GM12878 (cell line): ENCODE measurements around the gene TUNAR. TPM values are rescaled to one million over a fixed set of nuclear protein-coding genes. Genes with fewer than 3 reads are reported as not detected.

ENCODE experiments used
- ELK1 ChIP-seq: IDR thresholded peaks from 2 replicates; pipeline ENCODE4 v1.6.1; 2012; ENCODE audit warnings: low read depth, low read length, improper control_type of control experiment
- LARP7 ChIP-seq: fragments of 450-650 bp; IDR thresholded peaks from 2 replicates; pipeline ENCODE4 v1.6.1; 2017; ENCODE audit warnings: mild to moderate bottlenecking
- MTA3 ChIP-seq: IDR thresholded peaks from 2 replicates; pipeline ENCODE4 v1.6.1; 2012; ENCODE audit warnings: low read length, inconsistent platforms, borderline replicate concordance
- SPI1 ChIP-seq: IDR thresholded peaks from 2 replicates; pipeline ENCODE4 v1.6.1; 2011; ENCODE audit warnings: low read depth, mild to moderate bottlenecking, low read length, moderate library complexity, borderline replicate concordance; ENCODE audit not compliant: insufficient read depth
- ZNF687 ChIP-seq: fragments of 450-650 bp; IDR thresholded peaks from 2 replicates; pipeline ENCODE4 v1.6.1; 2017; ENCODE audit warnings: mild to moderate bottlenecking, moderate library complexity
- polyA plus RNA-seq, 11 experiments: library from polyadenylated mRNA; depleted of rRNA in 4 of 11; unstranded in 6 of 11; stranded (reverse) in 5 of 11; fragments of >200 nt; fragmentation: Nextera tagmentation in 4 of 11; fragmentation: Illumina TruSeq in 1 of 11; extraction: Ambion mirVana in 4 of 11; extraction: Trizol in 1 of 11; gene quantifications; 1 replicate in 1 of 11; 2 replicates in 10 of 11; pipeline versions ENCODE4 v1.2.1 to v1.2.3, GENCODE V29; 2011 to 2016; ENCODE audit warnings: inconsistent platforms in 2 of 11, missing spikeins in 2 of 11, low read depth in 1 of 11
- total RNA-seq, 4 experiments: library from RNA; depleted of rRNA in 3 of 4; stranded (reverse); fragments of >200 nt in 3 of 4; fragmentation: Illumina TruSeq in 1 of 4; extraction: Trizol in 1 of 4; gene quantifications; 2 replicates each; pipeline versions ENCODE4 v1.2.1 to v1.2.3, GENCODE V29; 2013 to 2021
- TF ChIP-seq, protein P1 (sequence below): fragments of 450-650 bp; IDR thresholded peaks from 2 replicates; pipeline ENCODE4 v1.6.1; 2017; ENCODE audit warnings: mild to moderate bottlenecking, moderate library complexity
- TF ChIP-seq, protein P2 (sequence below): IDR thresholded peaks from 2 replicates; pipeline ENCODE4 v1.6.1; 2011; ENCODE audit warnings: low read depth, low read length, improper control_type of control experiment, borderline replicate concordance
- TF ChIP-seq, protein P3 (sequence below): IDR thresholded peaks from 2 replicates; pipeline ENCODE4 v1.6.1; 2012; ENCODE audit warnings: low read depth, low read length, improper control_type of control experiment

Gene TUNAR
- total and polyA plus RNA-seq, 10 of the 15 experiments (the other 5 are each of a cell fraction or from before 2014, with no cell fraction given) = 0.02 TPM; not detected in 9

DNA sequence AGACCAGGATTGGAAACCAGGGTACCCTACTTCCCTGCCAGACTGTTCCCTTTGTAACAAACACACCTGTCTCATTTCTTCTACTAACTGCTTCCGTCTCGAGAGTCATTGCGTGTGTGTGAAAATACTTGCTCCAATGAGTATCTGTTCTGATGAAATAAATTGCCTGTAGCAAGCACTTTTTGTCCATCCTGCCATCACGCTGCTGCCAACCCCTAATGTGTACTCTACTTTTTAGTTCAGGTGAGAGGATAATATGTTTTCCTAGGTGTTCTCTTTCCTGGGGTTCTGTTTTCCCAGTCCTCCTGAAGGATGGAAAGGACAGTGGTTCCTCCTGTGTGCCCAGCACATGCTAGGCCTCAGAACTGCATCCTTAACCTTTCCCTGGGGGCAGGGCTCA, 1.0 kb downstream of the TUNAR start (continued):
- TF ChIP-seq, protein P1, sequence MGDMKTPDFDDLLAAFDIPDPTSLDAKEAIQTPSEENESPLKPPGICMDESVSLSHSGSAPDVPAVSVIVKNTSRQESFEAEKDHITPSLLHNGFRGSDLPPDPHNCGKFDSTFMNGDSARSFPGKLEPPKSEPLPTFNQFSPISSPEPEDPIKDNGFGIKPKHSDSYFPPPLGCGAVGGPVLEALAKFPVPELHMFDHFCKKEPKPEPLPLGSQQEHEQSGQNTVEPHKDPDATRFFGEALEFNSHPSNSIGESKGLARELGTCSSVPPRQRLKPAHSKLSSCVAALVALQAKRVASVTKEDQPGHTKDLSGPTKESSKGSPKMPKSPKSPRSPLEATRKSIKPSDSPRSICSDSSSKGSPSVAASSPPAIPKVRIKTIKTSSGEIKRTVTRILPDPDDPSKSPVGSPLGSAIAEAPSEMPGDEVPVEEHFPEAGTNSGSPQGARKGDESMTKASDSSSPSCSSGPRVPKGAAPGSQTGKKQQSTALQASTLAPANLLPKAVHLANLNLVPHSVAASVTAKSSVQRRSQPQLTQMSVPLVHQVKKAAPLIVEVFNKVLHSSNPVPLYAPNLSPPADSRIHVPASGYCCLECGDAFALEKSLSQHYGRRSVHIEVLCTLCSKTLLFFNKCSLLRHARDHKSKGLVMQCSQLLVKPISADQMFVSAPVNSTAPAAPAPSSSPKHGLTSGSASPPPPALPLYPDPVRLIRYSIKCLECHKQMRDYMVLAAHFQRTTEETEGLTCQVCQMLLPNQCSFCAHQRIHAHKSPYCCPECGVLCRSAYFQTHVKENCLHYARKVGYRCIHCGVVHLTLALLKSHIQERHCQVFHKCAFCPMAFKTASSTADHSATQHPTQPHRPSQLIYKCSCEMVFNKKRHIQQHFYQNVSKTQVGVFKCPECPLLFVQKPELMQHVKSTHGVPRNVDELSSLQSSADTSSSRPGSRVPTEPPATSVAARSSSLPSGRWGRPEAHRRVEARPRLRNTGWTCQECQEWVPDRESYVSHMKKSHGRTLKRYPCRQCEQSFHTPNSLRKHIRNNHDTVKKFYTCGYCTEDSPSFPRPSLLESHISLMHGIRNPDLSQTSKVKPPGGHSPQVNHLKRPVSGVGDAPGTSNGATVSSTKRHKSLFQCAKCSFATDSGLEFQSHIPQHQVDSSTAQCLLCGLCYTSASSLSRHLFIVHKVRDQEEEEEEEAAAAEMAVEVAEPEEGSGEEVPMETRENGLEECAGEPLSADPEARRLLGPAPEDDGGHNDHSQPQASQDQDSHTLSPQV = no peak
- TF ChIP-seq MTA3 = no peak
- TF ChIP-seq LARP7 = no peak
- no peak for TF ChIP-seq SPI1
- no peak for TF ChIP-seq ZNF687
- no peak for TF ChIP-seq ELK1
- TF ChIP-seq, protein P2, sequence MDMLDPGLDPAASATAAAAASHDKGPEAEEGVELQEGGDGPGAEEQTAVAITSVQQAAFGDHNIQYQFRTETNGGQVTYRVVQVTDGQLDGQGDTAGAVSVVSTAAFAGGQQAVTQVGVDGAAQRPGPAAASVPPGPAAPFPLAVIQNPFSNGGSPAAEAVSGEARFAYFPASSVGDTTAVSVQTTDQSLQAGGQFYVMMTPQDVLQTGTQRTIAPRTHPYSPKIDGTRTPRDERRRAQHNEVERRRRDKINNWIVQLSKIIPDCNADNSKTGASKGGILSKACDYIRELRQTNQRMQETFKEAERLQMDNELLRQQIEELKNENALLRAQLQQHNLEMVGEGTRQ = no peak
- TF ChIP-seq, protein P3, sequence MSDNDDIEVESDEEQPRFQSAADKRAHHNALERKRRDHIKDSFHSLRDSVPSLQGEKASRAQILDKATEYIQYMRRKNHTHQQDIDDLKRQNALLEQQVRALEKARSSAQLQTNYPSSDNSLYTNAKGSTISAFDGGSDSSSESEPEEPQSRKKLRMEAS = no peak
- TF ChIP-seq, all 136 proteins: peak for 0
